NCI-H446 (cell line): ENCODE results near the gene CRYBG1.

Source experiments
- DNase-seq, 2 experiments: peaks; one replicate each; lab custom pipeline; 2025; lab: John Stamatoyannopoulos, UW

The CRYBG1 gene

GRCh38 chr6:106426250-106426970 is 65.9 kb downstream of the CRYBG1 start:
- DNase-seq = no peak

GRCh38 chr6:106430466-106430865 is 69.9 kb downstream of the CRYBG1 start:
- no peak for DNase-seq

DNA sequence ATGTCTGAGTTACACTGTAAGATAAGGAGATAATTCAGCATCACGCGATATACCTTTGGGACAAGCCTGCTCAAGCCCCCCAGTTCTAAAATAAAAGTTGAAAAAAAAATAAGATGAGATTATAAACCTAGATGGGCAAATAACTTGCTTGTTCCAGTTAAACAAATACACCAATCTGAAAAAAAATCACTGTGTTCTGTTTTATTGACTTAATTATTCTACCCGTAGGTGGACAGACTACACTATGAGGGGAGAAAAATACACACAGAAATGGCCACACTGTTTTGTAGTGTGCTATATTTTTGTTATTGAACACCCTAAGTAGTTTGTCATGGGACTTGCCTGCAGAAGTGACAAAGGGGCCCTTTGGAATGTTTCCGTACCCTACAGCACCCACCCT is 70.9 kb downstream of the CRYBG1 start:
- DNase-seq = no peak

GRCh38 chr6:106431972-106432371 is 71.5 kb downstream of the CRYBG1 start:
- DNase-seq = no peak

DNA sequence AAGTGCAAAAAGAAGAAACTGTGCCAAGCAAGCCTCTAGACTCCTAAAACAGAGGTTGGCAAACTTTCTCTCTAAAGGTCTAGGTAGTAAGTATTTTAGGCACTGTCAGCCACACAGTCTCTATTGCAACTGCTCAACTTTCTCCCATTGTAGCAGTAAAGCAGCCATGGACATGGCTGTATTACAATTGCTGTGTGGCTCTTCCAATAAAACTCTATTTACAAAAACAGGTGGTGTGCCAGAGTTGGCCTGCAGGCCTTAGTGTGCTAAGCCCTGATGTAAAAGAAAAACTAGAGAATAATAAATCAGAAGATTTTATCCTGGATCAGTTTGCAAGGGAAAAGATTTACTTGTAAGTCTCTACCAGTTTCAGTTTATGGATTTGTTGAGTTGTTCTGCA is 74.0 kb downstream of the CRYBG1 start:
- DNase-seq = no peak

DNA sequence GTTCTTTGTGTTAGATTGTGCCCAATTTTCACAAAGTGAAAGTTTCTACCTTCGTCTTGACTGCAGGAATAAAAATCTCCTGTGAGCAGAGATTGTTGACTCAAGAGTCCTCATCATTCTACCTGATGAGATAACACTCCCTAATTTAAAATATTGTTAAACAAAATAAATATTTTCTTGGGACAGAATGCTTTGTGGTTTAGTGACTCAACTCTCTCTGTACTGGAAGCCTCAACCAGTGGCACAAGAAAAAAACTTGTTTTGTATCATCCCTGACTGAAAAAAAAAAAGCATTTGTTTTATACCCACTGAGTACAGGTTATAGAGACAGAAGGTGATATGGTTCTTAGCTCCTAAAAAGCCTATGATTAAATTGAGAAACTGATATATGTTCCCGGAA is 78.9 kb downstream of the CRYBG1 start:
- no peak for DNase-seq

- no peak for DNase-seq
Measured at GRCh38 chr6:106440546-106440945, 80.0 kb downstream of the CRYBG1 start.

- no peak for DNase-seq
Measured at GRCh38 chr6:106442395-106442794, 81.9 kb downstream of the CRYBG1 start.

DNA sequence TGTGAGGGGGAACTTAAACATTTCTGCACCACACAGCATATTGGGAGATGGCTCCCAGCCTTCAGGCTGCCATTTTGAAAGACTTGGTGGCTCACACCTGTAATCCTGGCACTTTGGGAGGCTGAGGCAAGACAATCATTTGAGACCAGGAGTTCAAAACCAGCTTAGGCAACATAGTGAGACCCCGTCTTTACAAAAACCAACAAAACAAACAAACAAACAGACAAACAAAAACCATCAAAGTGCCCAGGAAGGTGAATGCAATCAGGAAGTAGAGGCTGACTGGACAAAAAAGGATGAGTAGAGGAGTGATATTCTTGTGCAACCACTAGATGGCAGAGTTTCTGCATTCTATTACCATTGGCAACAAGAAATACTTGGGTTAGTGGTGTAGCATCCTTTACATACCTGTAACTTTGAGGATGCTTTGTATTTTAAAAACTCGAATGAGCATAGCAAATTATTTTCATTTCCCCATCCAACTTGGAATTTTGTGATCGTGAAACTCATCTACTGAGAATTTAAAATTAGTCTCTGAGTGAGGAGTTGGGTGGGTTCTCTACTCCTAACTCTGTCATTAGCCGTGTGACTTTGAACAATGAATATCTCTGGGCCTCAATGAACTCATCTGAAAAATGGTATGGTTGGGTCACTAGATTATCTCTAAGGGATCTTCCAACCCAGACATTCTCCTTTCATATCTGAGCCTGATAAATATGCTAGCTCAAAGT is 84.4 kb downstream of the CRYBG1 start:
- DNase-seq = peak in 1 of 2 experiments; percentile 58

GRCh38 chr6:106445508-106445878 is 85.0 kb downstream of the CRYBG1 start:
- DNase-seq = no peak

- DNase-seq = peak in 1 of 2 experiments; percentile 3
Measured at GRCh38 chr6:106446287-106446885, 85.9 kb downstream of the CRYBG1 start.

- DNase-seq = no peak
Measured at GRCh38 chr6:106446983-106447382, 86.5 kb downstream of the CRYBG1 start.

DNA sequence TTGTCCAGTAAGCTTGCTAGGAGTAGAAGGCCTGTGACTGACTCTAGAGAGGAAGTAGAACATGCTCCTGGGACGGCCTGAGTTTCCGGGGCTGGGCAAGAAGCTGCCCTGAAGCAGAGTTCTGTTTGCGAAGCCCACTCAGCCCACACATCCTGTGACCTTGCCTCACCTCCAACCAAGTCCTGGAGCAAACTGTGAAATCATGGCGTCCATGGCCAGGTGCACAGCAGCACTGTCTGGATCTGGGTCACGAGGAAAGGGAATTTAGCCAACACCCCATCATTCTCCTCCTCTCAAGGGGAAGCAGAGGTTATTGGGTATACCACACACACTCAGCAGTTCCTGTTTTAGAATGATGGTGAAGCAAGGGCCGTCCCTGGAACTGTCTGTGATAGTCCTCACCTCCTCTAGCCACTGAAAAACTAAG is 87.5 kb downstream of the CRYBG1 start:
- DNase-seq = no peak

DNA sequence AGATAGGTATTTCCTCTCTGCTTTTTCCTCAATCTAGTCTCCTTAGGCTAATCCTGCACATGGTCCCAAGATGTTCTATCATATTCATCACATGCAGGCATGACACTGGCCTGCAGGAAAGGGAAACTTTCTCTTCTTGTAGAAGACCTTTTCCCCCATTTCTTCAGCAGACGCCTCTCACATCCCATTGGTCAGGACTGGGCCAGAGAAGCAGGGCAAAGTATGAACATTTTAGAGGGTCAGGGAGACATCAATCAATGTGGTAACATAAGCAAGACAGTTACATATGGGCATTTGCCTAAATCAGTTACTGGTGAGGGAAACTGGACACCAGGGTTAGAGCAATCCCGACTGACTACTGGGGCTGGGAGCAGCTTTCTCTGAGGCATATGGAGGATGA is 90.1 kb downstream of the CRYBG1 start:
- DNase-seq = no peak

DNA sequence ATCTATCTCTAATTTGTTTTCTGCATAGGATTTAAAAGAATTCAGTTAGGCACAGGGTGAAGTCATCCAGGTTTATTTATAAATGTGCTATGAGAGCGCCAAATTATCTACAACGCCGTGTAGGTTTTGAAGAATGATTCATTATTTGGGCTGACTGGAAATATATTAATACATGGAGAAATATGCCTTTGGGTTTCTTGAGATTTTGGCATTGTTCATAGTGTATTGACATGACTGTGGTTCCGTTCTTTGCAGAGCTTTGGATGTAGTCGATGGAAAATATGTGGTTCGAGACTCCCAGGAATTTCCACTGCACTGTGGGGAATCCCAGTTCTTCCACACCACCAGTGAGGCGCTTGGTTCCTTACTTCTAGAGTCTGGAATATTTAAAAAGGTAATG is 90.9 kb downstream of the CRYBG1 start:
- DNase-seq = no peak

GRCh38 chr6:106452628-106453027 is 92.1 kb downstream of the CRYBG1 start:
- no peak for DNase-seq

DNA sequence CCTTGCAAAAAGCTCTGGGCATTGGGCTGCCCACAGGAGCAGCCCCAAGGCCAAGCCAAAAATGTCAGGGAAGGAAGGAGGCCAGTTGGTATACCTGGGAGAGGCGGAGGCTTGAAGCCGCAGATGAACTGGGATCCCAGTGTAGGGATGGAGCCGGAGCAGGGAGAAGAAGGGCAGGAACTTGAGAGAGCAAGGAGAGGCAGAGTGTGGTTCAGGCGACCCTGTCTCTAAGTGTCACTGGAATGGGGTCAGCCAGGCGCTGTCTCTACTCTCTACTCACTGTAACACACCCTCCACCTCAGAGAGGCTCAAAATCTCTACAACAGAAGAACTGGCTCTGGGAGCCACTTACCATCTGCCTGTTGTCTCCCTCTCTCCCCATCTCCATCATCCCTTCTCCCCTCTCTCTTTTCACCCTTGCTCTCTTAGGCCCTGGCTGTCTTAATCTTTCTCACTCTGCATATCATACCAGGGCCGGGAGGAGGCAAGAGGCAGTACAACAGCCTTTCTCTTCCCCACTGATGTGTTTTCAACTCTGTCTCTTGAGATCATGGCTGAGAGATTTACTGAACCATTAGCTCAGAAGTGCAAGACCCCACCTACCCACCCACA is 93.3 kb downstream of the CRYBG1 start:
- no peak for DNase-seq

GRCh38 chr6:106456756-106457155 is 96.2 kb downstream of the CRYBG1 start:
- DNase-seq = no peak

GRCh38 chr6:106458021-106458986 is 97.8 kb downstream of the CRYBG1 start:
- no peak for DNase-seq

- DNase-seq = no peak
Measured at GRCh38 chr6:106460481-106460880, 100.0 kb downstream of the CRYBG1 start.

- DNase-seq = no peak
Measured at GRCh38 chr6:106461084-106461483, 100.6 kb downstream of the CRYBG1 start.
